COLO668 (cell line): ENCODE results near the gene CWC22.

Experiments used
- DNase-seq: peaks from one replicate; lab custom pipeline; 2025; ENCODE audit not compliant: unreplicated experiment; lab: John Stamatoyannopoulos, UW

The CWC22 gene

GRCh38 chr2:179900655-179901054, 106.4 kb downstream of the CWC22 start:
- no peak for DNase-seq

- no peak for DNase-seq
These were observed 107.4 kb downstream of the CWC22 start for GRCh38 chr2:179899666-179900065.

DNA sequence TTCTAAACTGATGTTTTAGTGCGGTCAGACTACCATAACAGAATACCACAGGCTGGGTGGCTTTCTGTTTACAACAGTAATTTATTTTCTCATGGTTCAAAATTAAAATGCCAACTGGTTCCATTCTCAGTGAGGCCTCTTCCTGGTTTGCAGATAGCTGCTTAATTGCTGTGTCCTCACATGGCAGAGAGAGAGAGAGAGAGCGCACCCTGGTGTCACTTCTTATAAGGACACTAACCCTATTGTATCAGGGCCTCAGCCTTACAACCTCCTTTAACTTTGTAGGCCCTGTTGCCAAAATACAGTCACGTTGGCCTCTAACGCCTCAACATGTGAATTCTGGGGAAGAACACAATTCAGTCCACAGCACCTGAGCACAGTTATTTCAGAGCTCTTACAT, 108.2 kb downstream of the CWC22 start:
- peak; percentile 36 for DNase-seq
